Panc1 (cell line): Measurements from ENCODE around the gene TIMM17B. TPM values are rescaled to one million over a fixed set of nuclear protein-coding genes. Genes with fewer than 3 reads are reported as not detected.

Experiments
- ATAC-seq: fragments of 200-7000 bp; cut with Tn5 transposase; 2 replicates; pipeline ENCODE4 v1.9.1; 2020; ENCODE audit warnings: mild to moderate bottlenecking, moderate library complexity
- BruUV-seq: library from RNA; stranded (reverse); fragments of 400-500 nt; replicated peaks from 2 replicates; lab custom pipeline; 2021; lab: Mats Ljungman, UMichigan
- CTCF ChIA-PET: fragments of 300-600 bp; sonication (Branson Sonifier 250); formaldehyde crosslinking; loops from one replicate; lab custom pipeline; 2022; ENCODE audit warnings: antibody characterized with exemption; lab: Charles Lee
- POLR2A ChIA-PET: fragments of 300-600 bp; sonication (Branson Sonifier 250); formaldehyde crosslinking; loops from one replicate; lab custom pipeline; 2022; ENCODE audit warnings: antibody characterized with exemption; lab: Charles Lee
- DNase-seq: peaks from one replicate; pipeline ENCODE4 v3.0.0-alpha.2; 2010; ENCODE audit warnings: low read depth, low spot score
- H3K27ac ChIP-seq: 2 replicates; pipeline ENCODE4 v1.5.1; 2011; ENCODE audit warnings: mild to moderate bottlenecking, low read length, inconsistent platforms
- H3K27me3 ChIP-seq: fragments of 200-500 bp; sonication (Bioruptor generic); 2 replicates; pipeline ENCODE4 v1.6.0; 2014; ENCODE audit warnings: low read length, inconsistent platforms; ENCODE audit not compliant: control insufficient read depth, insufficient read depth
- H3K36me3 ChIP-seq: fragments of 200-500 bp; sonication (Bioruptor generic); 2 replicates; pipeline ENCODE4 v1.5.1; 2014; ENCODE audit warnings: inconsistent platforms, mild to moderate bottlenecking, low read length, moderate library complexity; ENCODE audit not compliant: control insufficient read depth, insufficient read depth
- H3K4me1 ChIP-seq: 2 replicates; pipeline ENCODE4 v1.5.1; 2011; ENCODE audit warnings: inconsistent platforms, mild to moderate bottlenecking, low read length, moderate library complexity; ENCODE audit not compliant: control insufficient read depth, insufficient read depth
- H3K4me3 ChIP-seq, 2 experiments: 2 replicates each; pipeline ENCODE4 v1.5.1; 2011 to 2012; ENCODE audit warnings: low read depth in 2 of 2, low read length in 2 of 2, mild to moderate bottlenecking in 2 of 2, inconsistent platforms in 1 of 2, moderate library complexity in 1 of 2
- H3K9me3 ChIP-seq: fragments of 200-500 bp; sonication (Bioruptor generic); 2 replicates; pipeline ENCODE4 v1.5.1; 2014; ENCODE audit warnings: low read depth, mild to moderate bottlenecking, inconsistent platforms, low read length, moderate library complexity; ENCODE audit not compliant: control insufficient read depth, insufficient read depth
- CTCF ChIP-seq: fragments of 450-650 bp; IDR thresholded peaks from 2 replicates; pipeline ENCODE4 v1.5.1; 2017; ENCODE audit warnings: mild to moderate bottlenecking
- POLR2AphosphoS5 ChIP-seq: IDR thresholded peaks from 2 replicates; pipeline ENCODE4 v1.6.1; 2012; ENCODE audit warnings: mild to moderate bottlenecking, low read depth, low read length, moderate library complexity
- REST ChIP-seq, 2 experiments: IDR thresholded peaks; 2 replicates each; pipeline ENCODE4 v1.6.1; 2011 to 2012; ENCODE audit warnings: low read depth in 2 of 2, control low read depth in 1 of 2, low read length in 1 of 2, mild to moderate bottlenecking in 1 of 2, moderate library complexity in 1 of 2; ENCODE audit not compliant: insufficient read depth in 1 of 2
- SIN3A ChIP-seq: IDR thresholded peaks from 2 replicates; pipeline ENCODE4 v1.6.1; 2012; ENCODE audit warnings: low read depth, mild to moderate bottlenecking, low read length, moderate library complexity, borderline replicate concordance; ENCODE audit not compliant: insufficient read depth
- TCF7L2 ChIP-seq: IDR thresholded peaks from 2 replicates; pipeline ENCODE4 v1.6.1; 2011; ENCODE audit warnings: mild to moderate bottlenecking, low read depth, low read length, inconsistent platforms
- in situ Hi-C: cut with HindIII; loops from 2 replicates; pipeline ENCODE4 v1.10.0; 2016; ENCODE audit warnings: low sequenced_read_pairs, low pct_unique_long_range_greater_than_20kb
- intact Hi-C: fragments of 100-400 bp; cut with micrococcal nuclease; formaldehyde crosslinking; loops from one replicate; pipeline ENCODE4 v1.10.0; 2022; ENCODE audit not compliant: unreplicated experiment
- total RNA-seq: library from RNA; stranded (reverse); gene quantifications from one replicate; pipeline ENCODE4 v1.2.1, GENCODE V29; 2021; ENCODE audit not compliant: unreplicated experiment

The TIMM17B gene
- total RNA-seq, 1 experiment from 2014 or later = 92.1 TPM

DNA sequence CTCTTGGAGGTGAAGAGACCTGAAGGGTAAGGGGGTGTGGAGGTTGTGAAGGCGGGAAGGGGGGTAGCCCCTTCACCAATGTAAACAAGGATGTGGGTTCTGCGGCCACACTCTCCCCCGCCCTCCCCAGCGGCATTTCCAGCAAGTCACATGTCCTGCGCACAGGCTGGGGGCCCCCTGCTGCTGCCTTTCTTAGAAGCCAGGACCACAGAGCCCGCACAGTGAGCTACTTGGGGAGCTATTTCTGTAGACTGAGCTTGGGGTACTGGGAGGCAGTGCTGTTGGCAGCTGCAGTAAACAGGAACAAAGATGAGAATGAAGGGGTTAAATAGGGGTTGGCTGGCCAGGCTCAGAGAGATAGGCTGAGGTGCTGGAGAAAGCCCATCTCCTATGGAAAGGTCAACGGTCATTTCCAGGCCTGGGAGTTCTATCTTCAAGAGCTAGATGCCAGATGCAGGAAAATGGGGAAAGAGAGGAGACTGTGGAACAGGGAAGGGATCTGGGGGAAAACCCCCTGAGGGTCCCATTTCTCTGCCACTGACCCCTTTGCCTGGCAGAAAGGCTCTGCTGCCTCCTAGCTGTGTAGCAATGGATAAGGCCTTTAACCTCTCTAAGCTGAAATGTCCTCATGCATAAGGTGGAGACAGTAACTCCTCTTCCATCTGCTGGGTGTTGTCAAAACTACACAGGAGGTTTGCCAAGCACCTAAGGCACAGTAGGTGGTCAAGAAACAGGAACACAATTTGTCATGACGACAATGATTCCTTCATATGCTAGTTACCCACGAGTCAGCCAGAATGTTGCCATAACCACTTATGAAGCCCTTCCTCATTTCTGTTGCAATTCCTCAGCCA, 39.7 kb upstream of the TIMM17B start:
- Histone ChIP-seq H3K27ac (no peak overlapping the region), H3K4me3 (no peak overlapping the region), H3K9me3 (no peaks in the 10 kb centered on the region), H3K27me3 (no peaks in the 10 kb centered on the region), H3K36me3 (no peaks in the 10 kb centered on the region; the same call in 1 of the 2 replicates), H3K4me1 (no peaks in the 10 kb centered on the region)
- TF ChIP-seq CTCF (no peak), POLR2AphosphoS5 (no peak), REST (IDR thresholded peaks at IDR 0.05; ENCODE audit: insufficient read depth in 1 of 2, low read depth in 2 of 2, low read length in 1 of 2) (no peak), SIN3A (no peak), TCF7L2 (no peak)
- DNase-seq = no peak
- ChIA-PET CTCF (no interaction called here), POLR2A (no interaction called here)
- no peak for ATAC-seq
- in situ Hi-C loops (no loop called here), intact Hi-C loops (no loop called here)
- BruUV-seq = no TSS peak

DNA sequence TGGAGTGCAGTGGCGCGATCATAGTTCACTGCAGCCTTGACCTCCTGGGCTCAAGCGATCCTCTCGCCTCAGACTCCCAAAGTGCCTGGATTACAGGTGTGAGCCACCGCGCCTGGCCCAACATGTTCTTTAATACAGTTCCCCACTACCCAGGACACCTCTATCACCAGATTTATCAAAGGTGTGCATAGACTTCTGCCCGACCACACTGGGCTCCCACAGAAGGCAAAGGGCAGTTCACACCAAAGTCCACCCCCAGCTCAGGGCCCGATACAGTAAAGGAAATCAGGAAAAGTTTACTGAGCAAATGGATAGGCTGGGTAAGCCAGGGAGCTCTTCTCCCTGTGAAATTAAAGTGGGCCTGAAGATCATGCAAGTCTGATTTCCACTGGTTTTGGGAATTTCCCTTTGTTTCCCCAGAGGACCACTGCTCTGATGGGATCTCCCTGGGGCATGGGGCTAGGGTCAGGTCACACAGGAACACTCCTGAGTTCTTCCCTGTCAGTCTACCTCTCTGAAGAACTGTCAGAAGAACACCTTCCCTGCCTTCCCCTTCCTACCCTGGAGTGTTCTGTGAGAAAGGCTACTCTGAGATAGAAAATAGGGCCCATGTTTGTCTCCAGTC, 39.0 kb upstream of the TIMM17B start:
- CTCF ChIA-PET = no interaction called here
- DNase-seq (no peak), ATAC-seq (no peak)
- Histone ChIP-seq H3K4me3 (no peak overlapping the region), H3K27me3 (no peaks in the 10 kb centered on the region), H3K36me3 (no peaks in the 10 kb centered on the region; the same call in 1 of the 2 replicates), H3K27ac (no peak overlapping the region), H3K9me3 (no peaks in the 10 kb centered on the region), H3K4me1 (no peaks in the 10 kb centered on the region)
- BruUV-seq = no TSS peak
- in situ Hi-C loops (no loop called here), intact Hi-C loops (no loop called here)
- no peak for TF ChIP-seq SIN3A
- TF ChIP-seq TCF7L2 = no peak
- TF ChIP-seq REST (IDR thresholded peaks at IDR 0.05; ENCODE audit: insufficient read depth in 1 of 2, low read depth in 2 of 2, low read length in 1 of 2) = no peak
- TF ChIP-seq POLR2AphosphoS5 = no peak
- POLR2A ChIA-PET = no interaction called here
